NCI-H1105 treated with DMSO at 0.1 percent for 48 hours (cell line): ENCODE measurements around the gene MIEF1.
"Not testable (repeated sequence)": the region's sequence is repeated elsewhere in the genome, so short reads cannot be mapped to it uniquely, and the experiment has no call there.

Source experiments
- DNase-seq: peaks from one replicate; lab custom pipeline; 2025; lab: John Stamatoyannopoulos, UW

Gene MIEF1

GRCh38 chr22:39512026-39512425, 9.9 kb downstream of the MIEF1 start:
- no peak for DNase-seq

DNA sequence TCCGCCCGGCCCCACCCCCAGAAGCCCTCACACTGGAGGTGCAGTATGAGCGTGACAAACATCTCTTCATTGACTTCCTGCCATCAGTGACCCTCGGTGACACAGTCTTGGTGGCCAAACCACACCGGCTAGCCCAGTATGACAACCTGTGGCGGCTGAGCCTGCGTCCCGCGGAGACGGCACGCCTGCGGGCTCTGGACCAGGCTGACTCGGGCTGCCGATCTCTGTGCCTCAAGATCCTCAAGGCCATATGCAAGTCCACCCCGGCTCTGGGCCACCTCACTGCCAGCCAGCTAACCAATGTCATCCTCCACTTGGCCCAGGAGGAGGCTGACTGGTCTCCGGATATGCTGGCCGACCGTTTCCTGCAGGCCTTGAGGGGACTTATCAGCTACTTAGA, 11.7 kb downstream of the MIEF1 start:
- no peak for DNase-seq

GRCh38 chr22:39514373-39514973, 12.4 kb downstream of the MIEF1 start:
- no peak for DNase-seq

GRCh38 chr22:39515266-39516050, 13.4 kb downstream of the MIEF1 start:
- DNase-seq: no peak

- no peak for DNase-seq
These were observed 15.4 kb downstream of the MIEF1 start for GRCh38 chr22:39517470-39517869.

- DNase-seq: no peak
These were observed 16.2 kb downstream of the MIEF1 start for GRCh38 chr22:39518144-39518786.

- peak; percentile 37 for DNase-seq
These were observed 17.0 kb downstream of the MIEF1 start for GRCh38 chr22:39518996-39519680.

GRCh38 chr22:39519681-39520225, 17.7 kb downstream of the MIEF1 start:
- DNase-seq: peak; percentile 98

GRCh38 chr22:39520226-39521105, 18.4 kb downstream of the MIEF1 start, which contains the start of gene ATF4:
TSS of gene ATF4 (plus strand) at chr22:39520562. CDS start at chr22:39521446, 884 bp downstream.
- peak; percentile 47 for DNase-seq

GRCh38 chr22:39521106-39521885, 19.2 kb downstream of the MIEF1 start:
- not testable (repeated sequence) for DNase-seq

DNA sequence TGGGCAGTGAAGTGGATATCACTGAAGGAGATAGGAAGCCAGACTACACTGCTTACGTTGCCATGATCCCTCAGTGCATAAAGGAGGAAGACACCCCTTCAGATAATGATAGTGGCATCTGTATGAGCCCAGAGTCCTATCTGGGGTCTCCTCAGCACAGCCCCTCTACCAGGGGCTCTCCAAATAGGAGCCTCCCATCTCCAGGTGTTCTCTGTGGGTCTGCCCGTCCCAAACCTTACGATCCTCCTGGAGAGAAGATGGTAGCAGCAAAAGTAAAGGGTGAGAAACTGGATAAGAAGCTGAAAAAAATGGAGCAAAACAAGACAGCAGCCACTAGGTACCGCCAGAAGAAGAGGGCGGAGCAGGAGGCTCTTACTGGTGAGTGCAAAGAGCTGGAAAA, 20.0 kb downstream of the MIEF1 start:
- DNase-seq: not testable (repeated sequence)

GRCh38 chr22:39522567-39523300, 20.6 kb downstream of the MIEF1 start:
- DNase-seq: peak; percentile 37

- no peak for DNase-seq
These were observed 22.1 kb downstream of the MIEF1 start for GRCh38 chr22:39524089-39524752.

DNA sequence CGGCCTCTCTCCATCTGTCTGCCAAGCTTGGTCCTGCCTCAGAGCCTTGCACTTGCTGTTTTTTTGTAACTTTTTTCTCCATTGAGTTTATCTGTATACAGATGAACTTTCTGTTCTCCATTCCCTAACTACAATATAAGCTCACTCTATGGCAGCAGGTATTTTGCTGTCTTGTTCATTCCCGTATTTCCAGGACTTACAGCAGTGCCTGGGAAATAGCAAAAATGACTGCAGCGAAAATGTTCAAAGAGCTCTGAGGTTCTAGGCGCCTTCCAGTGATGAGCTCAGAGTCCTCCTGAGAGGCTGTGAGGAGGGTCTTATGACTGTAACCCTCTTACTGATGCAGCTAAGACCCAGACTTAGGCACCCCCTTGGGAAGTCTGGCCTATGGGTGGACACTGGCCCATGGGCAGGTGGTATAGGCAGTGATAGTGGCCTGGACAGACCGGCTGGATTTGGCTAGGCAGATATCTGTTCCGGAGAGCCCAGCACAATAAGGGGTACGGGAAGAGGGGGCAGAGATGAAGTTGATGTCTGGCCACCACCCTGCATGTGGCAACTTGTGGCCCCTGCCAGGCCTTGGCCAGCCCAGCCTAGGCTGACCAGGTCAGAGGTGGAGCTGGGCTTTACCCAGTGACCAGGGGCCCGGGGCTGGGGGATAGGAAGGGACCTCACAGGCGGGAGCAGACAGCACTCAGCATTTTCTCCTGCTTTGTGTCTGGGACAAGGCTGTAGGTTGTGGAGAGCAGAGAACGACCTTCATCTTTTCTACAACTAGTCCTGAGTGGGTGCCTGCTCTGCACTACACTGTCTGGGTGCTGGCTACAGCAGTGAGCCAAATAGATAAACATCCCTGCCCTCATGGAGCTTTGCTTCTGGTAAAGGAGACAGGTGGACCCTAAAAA, 22.9 kb downstream of the MIEF1 start:
- no peak for DNase-seq

DNA sequence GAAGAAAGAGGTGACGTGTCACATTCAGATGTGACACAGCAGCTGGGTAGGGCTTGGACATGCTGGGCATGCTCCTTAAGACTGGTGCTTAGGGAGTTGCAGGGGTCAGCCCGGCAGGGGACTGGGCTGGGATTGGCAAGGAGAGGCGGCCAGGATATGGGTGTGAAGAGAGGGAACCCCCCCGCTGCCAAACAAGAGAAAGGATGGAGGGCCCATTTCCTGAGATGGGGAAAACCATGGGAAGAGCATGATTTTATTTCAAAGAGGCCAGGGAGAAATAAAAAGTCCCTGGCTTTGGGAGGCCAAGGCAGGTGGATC, 23.5 kb downstream of the MIEF1 start:
- no peak for DNase-seq

- no peak for DNase-seq
These were observed 24.7 kb downstream of the MIEF1 start for GRCh38 chr22:39526736-39527171.

DNA sequence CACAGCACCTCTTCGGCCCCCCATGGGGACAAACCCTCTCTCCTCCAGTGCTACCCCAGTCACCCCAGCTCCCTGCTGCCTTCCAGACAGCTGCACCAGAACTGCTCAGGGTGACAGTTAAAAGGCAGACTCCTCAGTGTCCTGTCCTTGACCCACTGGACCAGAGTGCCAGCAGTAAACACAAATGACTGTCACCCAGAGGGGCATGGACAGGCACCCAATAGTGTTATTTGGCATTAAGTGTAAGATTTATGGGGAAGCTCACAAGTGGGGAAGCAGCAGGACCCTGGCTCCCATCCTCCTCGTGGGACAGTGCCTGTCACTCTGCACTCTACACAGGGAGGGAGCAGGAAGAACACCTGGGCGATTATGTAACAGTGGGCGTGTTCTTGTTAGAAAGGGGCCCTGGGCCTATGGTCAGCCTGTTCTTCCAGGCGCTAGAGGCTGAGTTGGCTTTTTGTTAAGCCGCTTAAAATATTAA, 25.4 kb downstream of the MIEF1 start:
- DNase-seq: no peak

GRCh38 chr22:39528080-39528661, 26.1 kb downstream of the MIEF1 start:
- peak; percentile 54 for DNase-seq
